Stimulated activated naive B cell treated with anti-CD40 and anti-IgM and Interleukin-4, amounts not matched to agents 10 μg/mL and 1 μg/mL and 100 μg/mL, for 72 hours (primary cell): ENCODE measurements around the gene SATB2.
A peak's percentile ranks its signal among the peaks of the same experiment; 100 is the strongest.

Experiments
- ATAC-seq, 2 donors: fragments of 150-1000 bp; cut with Tn5 transposase; replicated peaks; 2 replicates each; pipeline ENCODE4 v1.10.0; 2021; ENCODE audit warnings: moderate library complexity in 1 of 2
- DNase-seq: peaks from one replicate; pipeline ENCODE4 v3.0.0; 2021
- H3K27ac Mint-ChIP-seq: one replicate; pipeline ENCODE4 v1.8.0; 2022; ENCODE audit warnings: mild to moderate bottlenecking, mixed read lengths
- H3K27me3 Mint-ChIP-seq, 2 donors: one replicate each; pipeline ENCODE4 v1.8.0; 2022; ENCODE audit warnings: mixed read lengths in 2 of 2
- H3K36me3 Mint-ChIP-seq, 2 donors: one replicate each; pipeline ENCODE4 v1.8.0; 2022; ENCODE audit warnings: mixed read lengths in 2 of 2, mild to moderate bottlenecking in 1 of 2
- H3K4me1 Mint-ChIP-seq, 2 donors: one replicate each; pipeline ENCODE4 v1.8.0; 2022; ENCODE audit warnings: mixed read lengths in 2 of 2, mild to moderate bottlenecking in 1 of 2
- H3K4me3 Mint-ChIP-seq, 2 donors: one replicate each; pipeline ENCODE4 v1.8.0; 2022; ENCODE audit warnings: mild to moderate bottlenecking in 2 of 2, mixed read lengths in 2 of 2, moderate library complexity in 1 of 2
- H3K9me3 Mint-ChIP-seq, 2 donors: one replicate each; pipeline ENCODE4 v1.8.0; 2022; ENCODE audit warnings: mixed read lengths in 2 of 2, mild to moderate bottlenecking in 1 of 2

The SATB2 gene

DNA sequence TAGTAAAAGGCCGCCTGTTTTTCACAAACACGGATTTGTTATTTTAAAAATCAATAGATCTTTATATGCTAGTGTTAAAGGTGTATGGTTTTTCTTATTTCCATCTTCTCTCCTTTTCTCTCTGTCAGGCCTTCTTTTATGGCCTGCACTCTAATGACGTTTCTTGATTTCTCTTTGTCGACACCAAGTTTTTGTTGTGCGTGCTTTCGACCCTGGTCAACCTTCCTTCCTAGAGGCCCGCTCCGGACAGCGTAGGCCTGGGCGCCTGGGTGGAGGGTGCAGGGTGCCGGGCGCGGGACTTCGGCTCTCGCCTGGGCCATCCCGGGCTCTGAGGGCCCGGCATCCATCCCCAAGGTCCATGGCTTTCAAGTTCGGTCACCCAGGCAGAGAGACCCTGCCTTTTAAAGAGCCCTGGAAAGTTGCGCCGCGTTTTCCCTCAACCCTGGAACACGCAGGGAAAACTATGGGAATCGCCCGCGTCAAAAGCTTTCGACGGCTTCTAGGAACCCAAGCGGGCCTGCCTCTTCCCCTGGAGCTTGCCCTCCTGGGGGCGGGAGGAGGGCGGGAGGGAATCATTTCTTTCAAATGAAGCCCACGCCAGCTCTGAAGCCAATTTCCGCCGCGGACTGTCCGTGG lies 4.1 kb upstream of the SATB2 start:
- ATAC-seq (no peak), DNase-seq (no peak)
- Mint-ChIP-seq H3K27ac (no peak overlapping the region), H3K9me3 (peaks cover 3 to 6% of the 10 kb centered on the region in 2 donors), H3K4me3 (no peak overlapping the region), H3K36me3 (peaks cover 2 to 3% of the 10 kb centered on the region in 2 donors), H3K4me1 (peaks cover 18 to 37% of the 10 kb centered on the region in 2 donors), H3K27me3 (peaks cover 54 to 81% of the 10 kb centered on the region in 2 donors)

DNA sequence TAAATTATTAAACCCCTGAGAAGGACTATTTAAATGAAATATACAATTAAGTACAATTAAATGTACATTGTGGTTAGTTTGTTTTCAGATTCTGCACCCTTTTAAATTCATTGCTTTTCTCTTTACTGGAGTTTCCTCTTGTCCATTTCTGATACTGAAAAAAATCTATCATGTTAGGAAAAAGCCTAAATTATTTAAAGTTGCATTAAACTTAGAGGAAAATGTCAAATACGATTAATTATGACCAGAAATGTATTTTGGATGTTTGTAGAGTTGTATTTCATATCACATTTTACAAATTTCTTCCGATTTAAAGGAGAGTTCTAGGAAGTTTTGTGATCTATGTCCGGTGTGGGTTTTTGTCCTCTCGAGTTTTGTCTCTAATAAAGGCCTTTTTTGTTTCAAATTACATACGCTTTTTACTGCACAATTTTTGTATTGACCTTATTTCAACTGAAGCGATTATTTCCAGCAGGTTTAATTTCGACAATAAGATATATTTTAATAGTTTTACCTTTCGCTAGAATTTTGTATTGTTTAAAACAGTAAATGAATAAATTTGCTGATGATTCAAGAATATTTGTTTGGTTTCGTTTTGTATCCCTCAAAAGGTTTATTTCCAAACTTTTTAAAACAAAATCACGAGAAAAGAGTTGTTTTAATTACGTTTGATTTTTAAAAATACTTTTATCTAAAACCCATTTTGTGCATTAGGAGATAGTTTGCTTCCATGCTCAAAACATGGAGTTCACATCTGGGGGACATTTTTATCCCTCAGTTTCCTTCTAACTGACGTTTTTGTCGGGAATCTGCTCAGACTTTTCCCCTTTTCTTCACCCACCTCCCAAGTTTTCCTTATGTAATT lies 3.3 kb upstream of the SATB2 start:
- peak overlapping the region; percentile 75 for H3K27ac Mint-ChIP-seq
- DNase-seq (no peak), ATAC-seq (no peak)
- peaks cover 21 to 45% of the 10 kb centered on the region in 2 donors for H3K4me1 Mint-ChIP-seq
- H3K36me3 Mint-ChIP-seq, result peaks cover 2 to 3% of the 10 kb centered on the region in 2 donors
- peak overlapping the region in 1 of 2 donors; percentile 13 for H3K4me3 Mint-ChIP-seq
- H3K9me3 Mint-ChIP-seq, result peaks cover 3% of the 10 kb centered on the region in 2 donors
- peaks cover 47 to 80% of the 10 kb centered on the region in 2 donors for H3K27me3 Mint-ChIP-seq

- peak overlapping the region; percentile 88 to 90 for H3K4me3 Mint-ChIP-seq
- H3K27ac Mint-ChIP-seq, result peak overlapping the region; percentile 92
- DNase-seq (no peak), ATAC-seq (no peak)
- peaks cover 3% of the 10 kb centered on the region in 2 donors for H3K9me3 Mint-ChIP-seq
- peaks cover 50 to 81% of the 10 kb centered on the region in 2 donors for H3K27me3 Mint-ChIP-seq
- H3K36me3 Mint-ChIP-seq, result peaks cover 2 to 3% of the 10 kb centered on the region in 2 donors
- peaks cover 24 to 53% of the 10 kb centered on the region in 2 donors for H3K4me1 Mint-ChIP-seq
These were observed 2.4 kb upstream of the SATB2 start for GRCh38 chr2:199460101-199460671.

GRCh38 chr2:199459286-199460100 lies 1.8 kb upstream of the SATB2 start:
- H3K27me3 Mint-ChIP-seq, result peaks cover 46 to 76% of the 10 kb centered on the region in 2 donors
- H3K9me3 Mint-ChIP-seq, result peaks cover 0 to 1% of the 10 kb centered on the region in 2 donors
- no peaks in the 10 kb centered on the region for H3K36me3 Mint-ChIP-seq
- H3K27ac Mint-ChIP-seq, result peak overlapping the region; percentile 92
- ATAC-seq, result peak; percentile 43 to 53
- DNase-seq, result peak; percentile 68
- peaks cover 21 to 49% of the 10 kb centered on the region in 2 donors for H3K4me1 Mint-ChIP-seq
- peak overlapping the region; percentile 88 to 90 for H3K4me3 Mint-ChIP-seq

DNA sequence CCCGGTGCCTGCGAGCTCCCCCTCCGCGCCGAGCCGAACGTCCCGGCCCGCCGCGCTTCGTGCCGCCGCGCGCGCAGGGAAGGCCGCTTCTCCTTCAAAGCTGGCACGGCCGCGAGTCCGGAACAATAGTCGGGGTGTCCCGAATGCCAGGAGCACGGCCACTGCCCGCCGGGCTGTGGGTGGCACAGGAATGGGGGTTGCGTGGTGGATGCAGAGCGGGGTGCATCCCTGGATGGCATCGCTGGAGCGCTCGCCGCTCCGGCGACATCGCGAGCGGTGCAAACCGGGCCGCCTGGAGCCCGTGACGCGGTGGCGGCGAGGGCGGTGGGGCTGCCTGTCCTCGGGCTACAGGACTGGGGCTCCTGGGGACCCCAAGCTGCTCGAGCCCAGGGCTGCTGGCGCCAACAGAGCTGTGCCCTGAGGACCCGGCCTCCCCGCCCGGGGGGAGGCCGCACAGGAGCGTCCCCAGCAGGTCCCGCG lies 1.1 kb upstream of the SATB2 start:
- Mint-ChIP-seq H3K27me3 (peaks cover 46 to 72% of the 10 kb centered on the region in 2 donors), H3K36me3 (no peaks in the 10 kb centered on the region), H3K4me1 (peaks cover 21 to 44% of the 10 kb centered on the region in 2 donors), H3K9me3 (peaks cover 0 to 1% of the 10 kb centered on the region in 2 donors), H3K27ac (no peak overlapping the region), H3K4me3 (peak overlapping the region; percentile 88 to 90)
- ATAC-seq, result peak; percentile 33 to 51
- DNase-seq, result peak; percentile 35

- ATAC-seq (peak; percentile 19 to 50), DNase-seq (no peak)
- H3K4me1 Mint-ChIP-seq, result peaks cover 18 to 38% of the 10 kb centered on the region in 2 donors
These were observed 468 bp upstream of the SATB2 start for GRCh38 chr2:199458009-199458805.

DNA sequence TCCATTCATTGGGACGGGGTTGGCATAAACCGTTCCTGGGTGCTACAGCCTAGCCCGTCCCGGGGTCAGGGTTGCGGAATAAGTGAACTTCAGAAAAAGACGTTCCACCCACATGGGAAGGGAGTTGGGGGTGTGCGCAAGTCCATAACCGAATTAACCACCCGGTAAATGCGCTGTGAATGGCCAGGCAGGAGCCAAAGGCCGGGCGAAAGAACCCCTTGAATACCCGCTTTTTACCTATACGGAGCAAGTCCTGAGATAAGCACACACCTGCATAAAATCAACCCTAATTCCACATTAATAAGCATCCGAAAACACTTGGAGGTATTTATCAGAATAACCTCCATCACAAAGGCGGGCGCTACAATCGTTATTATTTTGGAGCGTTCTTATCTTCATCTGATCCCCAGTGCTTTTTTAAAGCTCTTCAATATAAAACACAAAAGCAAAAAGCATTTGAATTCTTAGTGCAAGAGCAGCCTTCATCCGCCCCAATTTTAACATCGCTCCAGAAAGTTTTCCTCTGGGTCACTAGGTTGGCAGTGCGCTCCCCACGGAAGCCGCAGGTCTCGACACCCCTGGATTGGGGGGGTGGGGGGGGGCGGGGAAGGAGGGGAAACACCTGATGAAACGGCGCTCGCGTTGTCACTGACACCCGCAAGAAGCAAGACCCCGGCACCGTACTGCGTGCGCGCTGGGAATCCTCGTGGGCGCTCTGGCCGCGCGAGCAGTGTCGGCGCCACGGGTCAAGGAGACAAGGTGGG lies 1.2 kb downstream of the SATB2 start:
- H3K36me3 Mint-ChIP-seq, result no peaks in the 10 kb centered on the region
- H3K4me3 Mint-ChIP-seq, result peak overlapping the region; percentile 72 to 75
- DNase-seq (no peak), ATAC-seq (no peak)
- peaks cover 18 to 38% of the 10 kb centered on the region in 2 donors for H3K4me1 Mint-ChIP-seq
- peaks cover 46 to 60% of the 10 kb centered on the region in 2 donors for H3K27me3 Mint-ChIP-seq
- no peaks in the 10 kb centered on the region for H3K9me3 Mint-ChIP-seq
- no peak overlapping the region for H3K27ac Mint-ChIP-seq

More at GRCh38 chr2:199458009-199458805, 468 bp upstream of the SATB2 start:
- no peaks in the 10 kb centered on the region for H3K36me3 Mint-ChIP-seq
- peak overlapping the region; percentile 75 to 88 for H3K4me3 Mint-ChIP-seq
- H3K9me3 Mint-ChIP-seq, result peaks cover 0 to 1% of the 10 kb centered on the region in 2 donors
- H3K27ac Mint-ChIP-seq, result peak overlapping the region; percentile 59
- H3K27me3 Mint-ChIP-seq, result peaks cover 46 to 67% of the 10 kb centered on the region in 2 donors

- peak overlapping the region; percentile 84 for H3K27ac Mint-ChIP-seq
- H3K4me3 Mint-ChIP-seq, result peak overlapping the region; percentile 59 to 64
- DNase-seq (peak; percentile 52), ATAC-seq (peak; percentile 61 to 71)
- no peaks in the 10 kb centered on the region for H3K36me3 Mint-ChIP-seq
- H3K27me3 Mint-ChIP-seq, result peaks cover 46 to 52% of the 10 kb centered on the region in 2 donors
- H3K4me1 Mint-ChIP-seq, result peaks cover 18 to 38% of the 10 kb centered on the region in 2 donors
- H3K9me3 Mint-ChIP-seq, result no peaks in the 10 kb centered on the region
These were observed 2.0 kb downstream of the SATB2 start for GRCh38 chr2:199455545-199456382.

DNA sequence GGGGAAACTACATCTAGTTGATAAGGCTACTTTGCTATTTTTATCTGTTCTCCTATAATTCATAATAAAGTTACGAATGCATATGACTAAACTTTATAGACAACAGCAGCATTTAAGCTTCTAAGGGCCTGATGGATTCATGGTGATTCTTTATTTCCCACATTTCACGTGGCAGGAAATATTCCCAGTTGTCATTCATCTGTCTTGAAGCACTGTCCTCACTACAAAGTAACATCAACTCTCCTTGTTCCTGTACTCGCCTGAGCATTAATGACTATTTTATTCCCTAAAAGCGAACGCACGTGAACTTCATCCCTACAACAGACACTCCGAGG lies 2.6 kb downstream of the SATB2 start:
- ATAC-seq, result no peak
- Mint-ChIP-seq H3K9me3 (no peaks in the 10 kb centered on the region), H3K4me1 (peaks cover 15 to 36% of the 10 kb centered on the region in 2 donors), H3K4me3 (peak overlapping the region in 1 of 2 donors; percentile 59), H3K36me3 (no peaks in the 10 kb centered on the region), H3K27ac (peak overlapping the region; percentile 37), H3K27me3 (peaks cover 42 to 48% of the 10 kb centered on the region in 2 donors)
- DNase-seq, result no peak

- DNase-seq (no peak), ATAC-seq (no peak)
- Mint-ChIP-seq H3K36me3 (no peaks in the 10 kb centered on the region), H3K27me3 (peaks cover 33 to 35% of the 10 kb centered on the region in 2 donors), H3K9me3 (no peaks in the 10 kb centered on the region), H3K27ac (no peak overlapping the region), H3K4me3 (no peak overlapping the region), H3K4me1 (peaks cover 13 to 28% of the 10 kb centered on the region in 2 donors)
These were observed 4.8 kb downstream of the SATB2 start for GRCh38 chr2:199452991-199453379.

GRCh38 chr2:199452260-199452990 lies 5.3 kb downstream of the SATB2 start:
- peaks cover 29 to 32% of the 10 kb centered on the region in 2 donors for H3K27me3 Mint-ChIP-seq
- DNase-seq (no peak), ATAC-seq (no peak)
- H3K27ac Mint-ChIP-seq, result no peak overlapping the region
- H3K4me1 Mint-ChIP-seq, result peaks cover 11 to 23% of the 10 kb centered on the region in 2 donors
- no peak overlapping the region for H3K4me3 Mint-ChIP-seq
- H3K9me3 Mint-ChIP-seq, result no peaks in the 10 kb centered on the region
- no peaks in the 10 kb centered on the region for H3K36me3 Mint-ChIP-seq
